Ascending aorta (tissue), 2 donors: Measurements from ENCODE around the gene BCL2L13. TPM values are rescaled to one million over a fixed set of nuclear protein-coding genes. Genes with fewer than 3 reads are reported as not detected.

Source experiments
- DNase-seq, 2 donors: peaks; one replicate each; pipeline ENCODE4 v3.0.0-alpha.2; 2019; ENCODE audit warnings: low spot score in 2 of 2
- H3K27ac ChIP-seq, 2 donors: fragments of 200-600 bp; sonication (generic); one replicate each; pipeline ENCODE4 v1.5.1; 2016 to 2017; ENCODE audit warnings: mild to moderate bottlenecking in 1 of 2
- H3K27me3 ChIP-seq: fragments of 200-600 bp; sonication (generic); one replicate; pipeline ENCODE4 v1.5.1; 2017
- H3K36me3 ChIP-seq, 2 donors: fragments of 200-600 bp; sonication (generic); one replicate each; pipeline ENCODE4 v1.5.1; 2016
- H3K4me1 ChIP-seq, 2 donors: fragments of 200-600 bp; sonication (generic); one replicate each; pipeline ENCODE4 v1.5.1; 2016 to 2017; ENCODE audit warnings: mild to moderate bottlenecking in 1 of 2
- H3K4me3 ChIP-seq, 2 donors: fragments of 200-600 bp; sonication (generic); one replicate each; pipeline ENCODE4 v1.5.1; 2016 to 2017; ENCODE audit warnings: mild to moderate bottlenecking in 1 of 2
- H3K9me3 ChIP-seq, 2 donors: fragments of 200-600 bp; sonication (generic); one replicate each; pipeline ENCODE4 v1.5.1; 2016
- intact Hi-C: fragments of 100-400 bp; cut with DNase I; formaldehyde crosslinking; loops from one replicate; pipeline ENCODE4 v1.15.1; 2023
- total RNA-seq: library from RNA; depleted of rRNA; stranded (reverse); fragments of >200 nt; gene quantifications from one replicate; pipeline ENCODE4 v1.1.0, GENCODE V29; 2016
- TF ChIP-seq, protein P1 (sequence below), 3 experiments: fragments of 200-600 bp in 2 of 3; fragments of 450-650 bp in 1 of 3; sonication (generic) in 2 of 3; IDR thresholded peaks; one replicate each; pipeline ENCODE4 v1.5.1; 2016 to 2019; ENCODE audit warnings: antibody characterized with exemption in 3 of 3, mild to moderate bottlenecking in 1 of 3, moderate library complexity in 1 of 3

Gene BCL2L13
- total RNA-seq, 1 donor from 2014 or later: 4.6 TPM

DNA sequence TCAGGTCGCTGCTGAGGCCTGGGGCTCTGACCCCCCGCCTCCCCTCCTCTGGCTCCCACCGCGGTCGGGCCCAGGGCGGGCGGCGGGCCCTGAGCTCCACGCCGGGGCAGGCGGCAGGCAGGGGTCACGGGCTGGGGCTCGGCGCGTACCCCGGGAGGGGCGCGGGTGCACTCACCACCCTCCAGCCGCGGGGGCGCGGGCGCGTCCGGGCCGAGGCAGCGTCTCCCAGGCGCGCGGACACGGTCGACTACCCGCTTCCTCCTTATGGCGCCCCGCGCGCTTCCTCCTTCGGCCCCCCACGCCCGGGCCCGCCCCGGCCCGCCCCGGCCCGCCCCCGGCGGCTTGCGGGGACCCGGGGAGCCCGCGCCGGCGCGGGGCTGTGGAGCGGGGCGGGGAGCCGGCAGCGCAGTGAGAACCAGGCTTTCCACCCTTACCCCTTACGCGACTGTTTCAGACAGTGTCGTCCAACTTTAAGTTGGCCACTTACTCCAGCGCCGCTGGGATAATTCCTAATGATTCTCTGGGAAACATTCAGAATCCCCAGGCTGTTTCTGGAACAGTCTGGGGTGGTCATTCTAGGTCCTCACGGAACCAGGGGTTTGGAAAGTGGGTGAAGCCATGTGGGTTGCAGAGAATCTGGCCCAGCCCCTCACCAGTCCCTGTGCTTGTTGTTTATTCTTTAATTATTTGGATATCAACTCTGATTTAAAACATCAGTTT, 135.8 kb downstream of the BCL2L13 start, which contains the start of gene BID:
Gene BID, minus strand, starts transcription at position 264 of the 720 bp plus-strand sequence. CDS start 24,353 bp downstream, outside the sequence.
- no peak for DNase-seq
- H3K9me3 ChIP-seq: no peaks in the 10 kb centered on the region
- no peaks in the 10 kb centered on the region for H3K36me3 ChIP-seq
- H3K4me1 ChIP-seq: peaks cover 5 to 6% of the 10 kb centered on the region in 2 donors
- TF ChIP-seq, protein P1, sequence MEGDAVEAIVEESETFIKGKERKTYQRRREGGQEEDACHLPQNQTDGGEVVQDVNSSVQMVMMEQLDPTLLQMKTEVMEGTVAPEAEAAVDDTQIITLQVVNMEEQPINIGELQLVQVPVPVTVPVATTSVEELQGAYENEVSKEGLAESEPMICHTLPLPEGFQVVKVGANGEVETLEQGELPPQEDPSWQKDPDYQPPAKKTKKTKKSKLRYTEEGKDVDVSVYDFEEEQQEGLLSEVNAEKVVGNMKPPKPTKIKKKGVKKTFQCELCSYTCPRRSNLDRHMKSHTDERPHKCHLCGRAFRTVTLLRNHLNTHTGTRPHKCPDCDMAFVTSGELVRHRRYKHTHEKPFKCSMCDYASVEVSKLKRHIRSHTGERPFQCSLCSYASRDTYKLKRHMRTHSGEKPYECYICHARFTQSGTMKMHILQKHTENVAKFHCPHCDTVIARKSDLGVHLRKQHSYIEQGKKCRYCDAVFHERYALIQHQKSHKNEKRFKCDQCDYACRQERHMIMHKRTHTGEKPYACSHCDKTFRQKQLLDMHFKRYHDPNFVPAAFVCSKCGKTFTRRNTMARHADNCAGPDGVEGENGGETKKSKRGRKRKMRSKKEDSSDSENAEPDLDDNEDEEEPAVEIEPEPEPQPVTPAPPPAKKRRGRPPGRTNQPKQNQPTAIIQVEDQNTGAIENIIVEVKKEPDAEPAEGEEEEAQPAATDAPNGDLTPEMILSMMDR (IDR thresholded peaks at IDR 0.05): no peak
- intact Hi-C loops: no loop called here
- H3K4me3 ChIP-seq: peak within 1 kb of the TSS; percentile 82 to 96
- H3K27me3 ChIP-seq: no peaks in the 10 kb centered on the region
- H3K27ac ChIP-seq: no peak within 1 kb of the TSS

DNA sequence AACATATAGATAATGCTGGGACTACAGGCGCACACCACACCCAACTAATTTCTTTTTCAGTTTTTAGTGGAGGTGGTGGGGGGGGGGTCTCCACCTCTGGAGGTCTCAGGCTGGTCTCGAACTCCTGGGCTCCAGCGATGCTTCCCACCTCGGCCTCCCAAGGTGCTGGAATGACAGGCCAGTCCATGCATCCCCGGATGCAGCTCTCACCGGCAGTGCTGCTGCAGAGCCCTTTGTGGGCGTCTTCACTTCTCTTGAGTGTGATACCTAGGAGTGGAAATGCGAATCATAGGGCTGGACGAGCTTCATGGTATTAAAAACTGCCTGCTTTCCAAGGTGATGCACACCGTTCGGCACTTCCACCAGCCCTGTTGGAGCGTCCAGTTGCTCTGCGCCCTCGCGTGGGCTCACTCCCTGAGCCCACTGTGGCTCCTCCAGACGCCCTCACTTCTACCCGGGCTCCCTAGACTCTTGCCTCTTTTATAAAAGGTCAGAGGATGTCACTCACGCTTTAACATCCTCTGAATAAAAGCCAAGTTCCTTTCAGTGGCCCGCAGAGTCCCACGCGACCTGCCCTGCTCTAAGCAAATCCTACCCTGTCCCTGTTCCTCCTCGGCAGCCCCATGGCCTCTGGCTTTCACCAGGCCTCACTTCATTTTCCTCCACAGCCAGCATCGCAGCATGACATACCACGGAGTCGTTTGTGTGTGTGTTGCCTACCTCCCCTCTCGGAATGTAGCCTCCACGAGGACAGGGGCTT, 136.5 kb downstream of the BCL2L13 start:
- H3K9me3 ChIP-seq: no peaks in the 10 kb centered on the region
- TF ChIP-seq, protein P1 (IDR thresholded peaks at IDR 0.05): no peak
- H3K4me3 ChIP-seq: peak overlapping the region in 1 of 2 donors; percentile 96
- H3K27ac ChIP-seq: no peak overlapping the region
- H3K36me3 ChIP-seq: no peaks in the 10 kb centered on the region
- no peak for DNase-seq
- peaks cover 5 to 6% of the 10 kb centered on the region in 2 donors for H3K4me1 ChIP-seq
- intact Hi-C loops: no loop called here
- no peaks in the 10 kb centered on the region for H3K27me3 ChIP-seq

DNA sequence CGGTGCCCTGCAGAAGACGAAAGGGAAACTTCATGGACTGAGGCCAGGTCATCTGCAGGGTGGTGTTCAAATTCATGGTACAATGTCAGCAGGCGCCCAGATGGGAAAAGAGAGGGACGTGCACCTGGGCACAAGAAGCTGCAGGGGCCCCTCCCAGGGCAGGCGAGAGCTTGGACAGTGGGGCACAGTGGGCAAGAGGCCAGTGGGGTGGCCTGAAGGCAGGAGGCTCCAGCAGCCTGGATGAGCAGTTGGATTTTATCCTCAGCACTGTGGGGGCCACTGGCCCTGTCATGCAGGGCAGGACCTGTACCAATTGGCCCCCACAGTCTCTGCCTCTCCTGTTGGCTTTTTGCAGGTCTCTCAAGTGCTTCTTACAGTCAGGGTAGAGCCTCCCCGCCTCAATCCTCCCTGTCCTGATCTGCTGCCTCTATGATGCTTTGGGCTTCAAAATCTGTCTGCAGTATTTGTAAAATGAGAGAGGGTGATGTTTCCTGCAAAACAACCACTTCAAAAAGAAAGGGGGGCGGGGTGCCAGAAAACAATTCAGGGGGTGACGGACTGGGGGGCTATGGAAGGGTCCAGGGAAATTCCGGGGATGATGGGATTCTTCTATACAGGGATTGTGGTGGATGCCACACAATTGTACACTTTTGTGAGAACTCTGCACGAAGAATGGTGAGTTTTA, 137.4 kb downstream of the BCL2L13 start:
- H3K4me1 ChIP-seq: peaks cover 5 to 6% of the 10 kb centered on the region in 2 donors
- no peak for DNase-seq
- TF ChIP-seq, protein P1 (IDR thresholded peaks at IDR 0.05): no peak
- H3K27ac ChIP-seq: no peak overlapping the region
- no peak overlapping the region for H3K4me3 ChIP-seq
- intact Hi-C loops: no loop called here
- H3K36me3 ChIP-seq: no peaks in the 10 kb centered on the region
- H3K9me3 ChIP-seq: no peaks in the 10 kb centered on the region
- H3K27me3 ChIP-seq: no peaks in the 10 kb centered on the region

DNA sequence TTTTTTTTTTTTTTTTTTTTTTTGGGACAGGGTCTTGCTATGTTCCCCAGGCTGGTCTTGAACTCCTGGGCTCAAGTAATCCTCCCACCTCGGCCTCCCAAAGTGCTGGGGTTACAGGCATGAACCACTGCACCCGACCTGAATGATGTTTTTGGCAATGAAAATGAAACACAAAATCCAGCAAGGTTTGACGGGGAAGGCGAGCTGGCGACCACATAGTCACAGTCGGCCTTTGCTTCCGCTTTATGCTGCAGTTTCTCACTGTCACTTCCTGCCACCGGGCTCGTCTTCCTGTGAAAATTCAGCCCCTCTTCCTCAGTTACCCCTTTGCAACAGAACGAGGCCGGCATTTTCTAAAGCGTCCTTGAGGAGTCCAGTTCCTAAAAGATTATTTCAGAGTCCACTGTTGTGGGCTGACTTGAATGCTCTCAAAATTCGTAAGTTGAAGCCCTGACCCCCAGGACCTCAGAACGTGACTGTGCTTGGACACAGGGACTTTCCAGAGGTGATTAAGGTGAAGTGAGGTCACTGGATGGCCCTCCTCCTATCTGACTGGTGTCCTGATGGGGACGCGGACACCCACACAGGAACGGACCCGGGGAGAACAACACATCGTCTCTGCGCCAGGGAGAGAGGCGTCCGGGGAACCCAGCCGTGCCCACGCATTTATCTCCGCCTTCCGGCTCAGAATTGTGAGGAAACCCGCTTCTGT, 138.6 kb downstream of the BCL2L13 start:
- no peak for DNase-seq
- H3K4me3 ChIP-seq: peak overlapping the region in 1 of 2 donors; percentile 27

DNA sequence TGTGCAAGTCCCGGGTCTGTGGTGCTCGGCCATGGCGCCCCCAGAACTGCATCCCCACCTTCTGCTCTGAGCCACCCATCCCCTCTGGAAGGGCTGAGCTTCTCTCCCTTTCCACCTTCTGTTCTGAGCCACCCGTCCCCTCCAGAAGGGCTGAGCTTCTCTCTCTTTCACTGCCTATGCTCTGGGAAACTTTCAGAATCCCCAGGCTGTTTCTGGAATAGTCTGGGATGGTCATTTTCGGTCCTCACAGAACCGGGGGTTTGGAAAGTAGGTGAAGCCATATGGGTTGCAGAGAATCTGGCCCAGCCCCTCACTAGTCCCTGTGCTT, 139.1 kb downstream of the BCL2L13 start:
- no peak for DNase-seq
- peaks cover 6 to 10% of the 10 kb centered on the region in 2 donors for H3K4me1 ChIP-seq
- no peaks in the 10 kb centered on the region for H3K36me3 ChIP-seq
- H3K4me3 ChIP-seq: peak overlapping the region in 1 of 2 donors; percentile 27
- H3K27ac ChIP-seq: peak overlapping the region in 1 of 2 donors; percentile 0
- TF ChIP-seq, protein P1 (IDR thresholded peaks at IDR 0.05): no peak
- intact Hi-C loops: no loop called here
- no peaks in the 10 kb centered on the region for H3K27me3 ChIP-seq
- H3K9me3 ChIP-seq: no peaks in the 10 kb centered on the region

More for the DNA sequence above, 138.6 kb downstream of the BCL2L13 start:
- Histone ChIP-seq H3K36me3 (no peaks in the 10 kb centered on the region), H3K9me3 (no peaks in the 10 kb centered on the region), H3K4me1 (peaks cover 6 to 10% of the 10 kb centered on the region in 2 donors), H3K27ac (peak overlapping the region; percentile 0 to 59), H3K27me3 (no peaks in the 10 kb centered on the region)
- TF ChIP-seq, protein P1 (IDR thresholded peaks at IDR 0.05): no peak
- intact Hi-C loops: no loop called here
